OCI-LY3 (cell line): ENCODE results near the gene VAT1L.

ENCODE experiments used
- H2AFZ ChIP-seq: fragments of 200-600, 300-600 bp; shearing (Covaris generic); 2 replicates; pipeline ENCODE4 v1.6.0; 2014; ENCODE audit warnings: antibody characterized with exemption, low read depth, low read length
- H3K27ac ChIP-seq: fragments of 200-600, 300-600 bp; sonication (generic); 2 replicates; pipeline ENCODE4 v1.5.1; 2014; ENCODE audit warnings: mild to moderate bottlenecking, low read length, moderate library complexity, mixed read lengths
- H3K27me3 ChIP-seq: fragments of 200-600, 300-600 bp; sonication (generic); 2 replicates; pipeline ENCODE4 v1.6.1; 2014; ENCODE audit warnings: low read depth, low read length, mixed read lengths
- H3K36me3 ChIP-seq: fragments of 200-600, 300-600 bp; sonication (generic); replicated peaks from 2 replicates; pipeline ENCODE3; 2014; ENCODE audit warnings: low read depth, low read length, mixed read lengths
- H3K4me1 ChIP-seq: fragments of 300-600, 200-600 bp; sonication (generic); 2 replicates; pipeline ENCODE4 v1.6.1; 2014; ENCODE audit warnings: low read length, mixed read lengths
- H3K4me2 ChIP-seq: fragments of 200-600, 300-600 bp; sonication (generic); 2 replicates; pipeline ENCODE4 v1.6.1; 2014; ENCODE audit warnings: low read length, mixed read lengths
- H3K4me3 ChIP-seq: fragments of 300-600, 200-600 bp; sonication (generic); 2 replicates; pipeline ENCODE4 v1.5.1; 2014; ENCODE audit warnings: antibody characterized with exemption, mild to moderate bottlenecking, low read length, moderate library complexity
- H3K79me2 ChIP-seq: fragments of 300-600, 200-600 bp; shearing (Covaris generic); 2 replicates; pipeline ENCODE4 v1.6.1; 2014; ENCODE audit warnings: mild to moderate bottlenecking, low read length, mixed read lengths
- H3K9ac ChIP-seq: fragments of 300-600, 200-600 bp; shearing (Covaris generic); 2 replicates; pipeline ENCODE4 v1.6.0; 2014; ENCODE audit warnings: mild to moderate bottlenecking, low read length, moderate library complexity
- H3K9me3 ChIP-seq: fragments of 200-600, 300-600 bp; shearing (Covaris generic); 2 replicates; pipeline ENCODE4 v1.6.1; 2014; ENCODE audit warnings: low read length, mixed read lengths; ENCODE audit not compliant: insufficient read depth
- H4K20me1 ChIP-seq: fragments of 200-600, 300-600 bp; sonication (generic); 2 replicates; pipeline ENCODE4 v1.6.1; 2016; ENCODE audit warnings: low read length, mixed read lengths; ENCODE audit not compliant: insufficient read depth
- EZH2phosphoT487 ChIP-seq: fragments of 200-600 bp; shearing (Covaris generic); IDR thresholded peaks from 2 replicates; pipeline ENCODE4 v1.6.1; 2018; ENCODE audit warnings: antibody characterized with exemption, mixed run types, low read depth
- TF ChIP-seq, protein P1 (sequence below): fragments of 200-600, 300-600 bp; sonication (generic); IDR thresholded peaks from 2 replicates; pipeline ENCODE4 v1.5.1; 2014; ENCODE audit warnings: antibody characterized with exemption, low read length, low read depth

VAT1L gene

DNA sequence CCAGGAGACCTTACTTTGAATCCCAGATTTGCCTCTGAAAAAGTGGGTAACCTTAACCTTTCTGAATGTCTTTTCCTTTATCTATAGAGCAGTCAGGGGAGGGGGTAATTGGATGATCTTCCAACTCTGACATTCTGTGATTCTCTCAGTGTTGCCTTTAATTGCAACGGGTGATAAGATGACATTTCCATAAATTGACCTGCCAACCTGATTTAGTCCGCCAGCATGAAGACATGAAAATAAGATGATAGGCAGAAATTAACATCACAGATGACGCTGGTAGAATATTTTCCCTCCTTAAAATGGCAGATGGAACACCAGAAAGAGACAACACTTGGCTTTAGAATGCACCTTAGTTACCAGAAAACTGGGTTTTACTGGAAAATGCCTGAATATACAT lies 72.6 kb downstream of the VAT1L start:
- H3K4me2 ChIP-seq: no peak overlapping the region

DNA sequence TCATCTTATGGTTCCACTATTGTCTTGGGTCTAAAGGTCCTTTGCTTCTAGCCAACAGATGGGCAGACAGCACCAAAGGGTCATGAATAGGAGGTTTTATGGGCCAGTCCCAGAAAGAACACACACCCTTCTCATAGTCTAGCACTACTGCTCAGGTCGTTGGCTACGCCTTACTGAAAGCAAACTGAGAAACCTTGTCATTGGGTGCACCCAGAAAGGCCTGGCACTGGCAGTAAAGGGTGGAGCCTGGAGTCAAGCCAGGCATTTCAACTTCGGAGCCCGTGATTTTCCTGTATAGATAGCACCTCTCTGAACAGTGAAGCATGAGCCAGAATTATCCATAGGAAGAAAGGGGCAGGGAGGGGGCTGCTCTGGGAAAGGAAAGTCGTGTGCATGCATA lies 74.9 kb downstream of the VAT1L start:
- no peaks in the 10 kb centered on the region for H3K4me1 ChIP-seq
- H3K9me3 ChIP-seq: no peaks in the 10 kb centered on the region
- H3K4me2 ChIP-seq: no peak overlapping the region
- no peak overlapping the region for H3K9ac ChIP-seq
- no peaks in the 10 kb centered on the region for H4K20me1 ChIP-seq
- H3K4me3 ChIP-seq: no peak overlapping the region
- TF ChIP-seq, protein P1, sequence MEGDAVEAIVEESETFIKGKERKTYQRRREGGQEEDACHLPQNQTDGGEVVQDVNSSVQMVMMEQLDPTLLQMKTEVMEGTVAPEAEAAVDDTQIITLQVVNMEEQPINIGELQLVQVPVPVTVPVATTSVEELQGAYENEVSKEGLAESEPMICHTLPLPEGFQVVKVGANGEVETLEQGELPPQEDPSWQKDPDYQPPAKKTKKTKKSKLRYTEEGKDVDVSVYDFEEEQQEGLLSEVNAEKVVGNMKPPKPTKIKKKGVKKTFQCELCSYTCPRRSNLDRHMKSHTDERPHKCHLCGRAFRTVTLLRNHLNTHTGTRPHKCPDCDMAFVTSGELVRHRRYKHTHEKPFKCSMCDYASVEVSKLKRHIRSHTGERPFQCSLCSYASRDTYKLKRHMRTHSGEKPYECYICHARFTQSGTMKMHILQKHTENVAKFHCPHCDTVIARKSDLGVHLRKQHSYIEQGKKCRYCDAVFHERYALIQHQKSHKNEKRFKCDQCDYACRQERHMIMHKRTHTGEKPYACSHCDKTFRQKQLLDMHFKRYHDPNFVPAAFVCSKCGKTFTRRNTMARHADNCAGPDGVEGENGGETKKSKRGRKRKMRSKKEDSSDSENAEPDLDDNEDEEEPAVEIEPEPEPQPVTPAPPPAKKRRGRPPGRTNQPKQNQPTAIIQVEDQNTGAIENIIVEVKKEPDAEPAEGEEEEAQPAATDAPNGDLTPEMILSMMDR: no peak
- no peak for TF ChIP-seq EZH2phosphoT487
- no peak overlapping the region for H2AFZ ChIP-seq
- no peak overlapping the region for H3K27ac ChIP-seq
- no peaks in the 10 kb centered on the region for H3K36me3 ChIP-seq
- peaks cover 27% of the 10 kb centered on the region; the same call in 1 of the 2 replicates for H3K27me3 ChIP-seq
- H3K79me2 ChIP-seq: no peaks in the 10 kb centered on the region

More for the DNA sequence above, 72.6 kb downstream of the VAT1L start:
- no peaks in the 10 kb centered on the region for H3K9me3 ChIP-seq
- no peak overlapping the region for H2AFZ ChIP-seq
- no peaks in the 10 kb centered on the region for H4K20me1 ChIP-seq
- H3K9ac ChIP-seq: no peak overlapping the region
- no peaks in the 10 kb centered on the region for H3K79me2 ChIP-seq
- H3K36me3 ChIP-seq: no peaks in the 10 kb centered on the region
- no peak overlapping the region for H3K27ac ChIP-seq
- TF ChIP-seq, protein P1: no peak
- TF ChIP-seq EZH2phosphoT487: no peak
- peaks cover 43% of the 10 kb centered on the region; the same call in 1 of the 2 replicates for H3K27me3 ChIP-seq
- H3K4me1 ChIP-seq: no peaks in the 10 kb centered on the region
- no peak overlapping the region for H3K4me3 ChIP-seq

DNA sequence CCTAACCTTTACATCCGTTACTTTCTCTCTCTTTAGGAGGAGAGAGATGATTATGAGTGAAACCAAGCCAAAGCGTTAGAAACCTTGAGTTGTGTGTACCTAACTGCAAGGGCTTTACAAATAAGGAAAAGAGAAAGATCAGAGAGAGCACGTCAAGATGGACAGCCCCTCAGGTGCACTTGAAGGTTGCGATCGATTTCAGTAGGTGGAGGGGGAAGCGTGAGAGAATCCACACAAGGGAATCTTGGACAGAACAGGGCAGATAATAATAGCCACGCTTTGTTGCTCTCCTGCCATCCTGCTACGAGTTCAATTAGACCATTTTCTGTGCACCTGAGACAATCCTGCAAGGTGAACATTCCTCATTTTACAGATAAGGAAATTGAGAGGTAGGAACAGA lies 78.4 kb downstream of the VAT1L start:
- no peak overlapping the region for H3K4me3 ChIP-seq
- no peaks in the 10 kb centered on the region for H3K4me1 ChIP-seq
- peaks cover 4% of the 10 kb centered on the region; the same call in 1 of the 2 replicates for H3K27me3 ChIP-seq
- no peak overlapping the region for H3K4me2 ChIP-seq
- no peaks in the 10 kb centered on the region for H4K20me1 ChIP-seq
- no peak overlapping the region for H3K9ac ChIP-seq
- no peak overlapping the region for H2AFZ ChIP-seq
- H3K9me3 ChIP-seq: no peaks in the 10 kb centered on the region
- TF ChIP-seq, protein P1: no peak
- no peak for TF ChIP-seq EZH2phosphoT487
- H3K36me3 ChIP-seq: no peaks in the 10 kb centered on the region
- H3K79me2 ChIP-seq: no peaks in the 10 kb centered on the region
- no peak overlapping the region for H3K27ac ChIP-seq

DNA sequence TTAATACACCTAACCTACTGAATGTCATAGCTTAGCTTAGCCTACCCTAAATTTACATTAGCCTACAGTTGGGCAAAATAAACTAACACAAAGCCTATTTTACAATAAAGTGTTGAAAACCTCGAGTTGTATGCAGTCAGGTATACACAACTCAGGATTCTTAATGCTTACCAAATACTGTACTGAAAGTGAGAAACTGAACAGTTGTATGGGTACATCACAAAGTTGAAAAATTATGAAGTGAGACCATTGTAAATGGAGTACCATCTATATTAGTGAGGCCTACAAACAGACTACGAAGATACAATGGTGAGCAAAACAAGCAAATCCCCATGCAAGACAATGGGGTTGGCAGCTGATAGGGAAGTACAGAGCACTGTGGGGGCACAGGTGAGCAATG lies 79.7 kb downstream of the VAT1L start:
- H3K36me3 ChIP-seq: no peaks in the 10 kb centered on the region
- no peak overlapping the region for H3K4me3 ChIP-seq
- H4K20me1 ChIP-seq: no peaks in the 10 kb centered on the region
- H3K9me3 ChIP-seq: no peaks in the 10 kb centered on the region
- H3K27ac ChIP-seq: no peak overlapping the region
- H3K4me1 ChIP-seq: no peaks in the 10 kb centered on the region
- TF ChIP-seq, protein P1: no peak
- TF ChIP-seq EZH2phosphoT487: no peak
- no peak overlapping the region for H3K4me2 ChIP-seq
- H3K9ac ChIP-seq: no peak overlapping the region
- H2AFZ ChIP-seq: no peak overlapping the region
- no peaks in the 10 kb centered on the region for H3K79me2 ChIP-seq
- H3K27me3 ChIP-seq: no peaks in the 10 kb centered on the region; the same call in 1 of the 2 replicates
